Fibroblast of lung (primary cell): ENCODE measurements around the gene SUPT3H. TPM values are rescaled to one million over a fixed set of nuclear protein-coding genes. Genes with fewer than 3 reads are reported as not detected.

Source experiments
- DNase-seq, 2 donors: peaks; one replicate each; pipeline versions ENCODE4 v3.0.0 to v3.0.0-alpha.2; 2010; ENCODE audit warnings: low read depth in 2 of 2
- H2AFZ ChIP-seq: 2 replicates; pipeline ENCODE4 v1.5.1; 2012; ENCODE audit warnings: low read length, control low read depth, inconsistent platforms
- H3K27ac ChIP-seq: 2 replicates; pipeline ENCODE4 v1.5.1; 2011; ENCODE audit warnings: low read length, control low read depth; ENCODE audit not compliant: insufficient read depth
- H3K27me3 ChIP-seq: 2 replicates; pipeline ENCODE4 v1.5.1; 2011; ENCODE audit warnings: mild to moderate bottlenecking, low read length; ENCODE audit not compliant: control insufficient read depth, insufficient read depth
- H3K36me3 ChIP-seq: 2 replicates; pipeline ENCODE4 v1.5.1; 2011; ENCODE audit warnings: low read length; ENCODE audit not compliant: control insufficient read depth, insufficient read depth
- H3K4me1 ChIP-seq: 2 replicates; pipeline ENCODE4 v1.5.1; 2011; ENCODE audit warnings: low read length; ENCODE audit not compliant: control insufficient read depth, insufficient read depth; ENCODE audit errors: extremely low read depth
- H3K4me2 ChIP-seq: 2 replicates; pipeline ENCODE4 v1.5.1; 2011; ENCODE audit warnings: low read length, control low read depth; ENCODE audit not compliant: insufficient read depth; ENCODE audit errors: extremely low read depth
- H3K4me3 ChIP-seq, 4 experiments: fragments of 200-600 bp in 1 of 4; sonication (generic) in 1 of 4; replicated peaks in 1 of 4; 2 replicates each; pipeline ENCODE4 v1.5.1; 2011 to 2016; ENCODE audit warnings: low read length in 4 of 4, low read depth in 3 of 4, mild to moderate bottlenecking in 3 of 4, control low read depth in 2 of 4, inconsistent platforms in 1 of 4, mixed read lengths in 1 of 4; ENCODE audit not compliant: insufficient read depth in 1 of 4; ENCODE audit errors: control extremely low read depth in 1 of 4
- H3K79me2 ChIP-seq: 2 replicates; pipeline ENCODE4 v1.5.1; 2012; ENCODE audit warnings: mild to moderate bottlenecking, low read length, inconsistent platforms; ENCODE audit not compliant: control insufficient read depth, insufficient read depth
- H3K9ac ChIP-seq: 2 replicates; pipeline ENCODE4 v1.5.1; 2011; ENCODE audit warnings: mild to moderate bottlenecking, low read length, control low read depth; ENCODE audit not compliant: insufficient read depth
- H3K9me3 ChIP-seq: 2 replicates; pipeline ENCODE4 v1.5.1; 2012; ENCODE audit warnings: low read depth, low read length; ENCODE audit not compliant: control insufficient read depth, insufficient read depth
- H4K20me1 ChIP-seq: 2 replicates; pipeline ENCODE4 v1.5.1; 2011; ENCODE audit warnings: low read length; ENCODE audit not compliant: control insufficient read depth, insufficient read depth; ENCODE audit errors: extremely low read depth
- CTCF ChIP-seq, 2 donors: IDR thresholded peaks in 1 of 2; conservative IDR thresholded peaks in 1 of 2; 1 replicate in 1 of 2; 2 replicates in 1 of 2; pipeline ENCODE4 v1.5.1; 2011 to 2012; ENCODE audit warnings: low read length in 2 of 2, control low read depth in 1 of 2, inconsistent platforms in 1 of 2, low read depth in 1 of 2, mild to moderate bottlenecking in 1 of 2
- EZH2 ChIP-seq: IDR thresholded peaks from 2 replicates; pipeline ENCODE4 v1.5.1; 2012; ENCODE audit warnings: low read length, control low read depth, mild to moderate bottlenecking; ENCODE audit errors: missing control alignments
- polyA plus RNA-seq, 2 donors: library from polyadenylated mRNA; depleted of rRNA in 1 of 2; stranded (reverse) in 1 of 2; unstranded in 1 of 2; fragments of >200 nt; gene quantifications; 2 replicates each; pipeline ENCODE4 v1.2.1, GENCODE V29; 2011 to 2012; ENCODE audit warnings: missing spikeins in 1 of 2
- total RNA-seq: library from RNA; depleted of rRNA; stranded (reverse); fragments of >200 nt; gene quantifications from 2 replicates; pipeline ENCODE4 v1.2.1, GENCODE V29; 2014

The SUPT3H gene
- total and polyA plus RNA-seq, 2 donors (not counting 1 experiment from before 2014, with no cell fraction given): 8.3 to 8.5 TPM

GRCh38 chr6:45199554-45199953, 178.2 kb downstream of the SUPT3H start:
- TF ChIP-seq CTCF (conservative IDR thresholded peaks at IDR 0.05 in 1 of 2, IDR thresholded peaks at IDR 0.05 in 1 of 2; ENCODE audit: low read depth in 1 of 2, low read length in 2 of 2) (no peak), EZH2 (no peak)
- DNase-seq: no peak

GRCh38 chr6:45196121-45196520, 181.6 kb downstream of the SUPT3H start:
- no peaks in the 10 kb centered on the region for H3K36me3 ChIP-seq
- TF ChIP-seq EZH2: no peak
- TF ChIP-seq CTCF (conservative IDR thresholded peaks at IDR 0.05 in 1 of 2, IDR thresholded peaks at IDR 0.05 in 1 of 2; ENCODE audit: low read depth in 1 of 2, low read length in 2 of 2): no peak
- H3K27me3 ChIP-seq: no peaks in the 10 kb centered on the region
- no peak overlapping the region for H2AFZ ChIP-seq
- H3K4me2 ChIP-seq: no peak overlapping the region
- H3K9ac ChIP-seq: no peak overlapping the region
- no peak overlapping the region for H3K4me3 ChIP-seq
- peak in 1 of 2 donors; percentile 12 for DNase-seq
- no peaks in the 10 kb centered on the region for H3K4me1 ChIP-seq
- no peaks in the 10 kb centered on the region for H3K9me3 ChIP-seq
- H4K20me1 ChIP-seq: no peaks in the 10 kb centered on the region
- no peak overlapping the region for H3K27ac ChIP-seq
- no peaks in the 10 kb centered on the region for H3K79me2 ChIP-seq

More at GRCh38 chr6:45199554-45199953, 178.2 kb downstream of the SUPT3H start:
- Histone ChIP-seq H3K27ac (no peak overlapping the region), H3K4me2 (no peak overlapping the region), H3K36me3 (no peaks in the 10 kb centered on the region), H2AFZ (no peak overlapping the region), H3K27me3 (no peaks in the 10 kb centered on the region), H4K20me1 (no peaks in the 10 kb centered on the region), H3K4me1 (no peaks in the 10 kb centered on the region), H3K4me3 (no peak overlapping the region), H3K9me3 (no peaks in the 10 kb centered on the region), H3K79me2 (no peaks in the 10 kb centered on the region), H3K9ac (no peak overlapping the region)

GRCh38 chr6:45195137-45195536, 182.6 kb downstream of the SUPT3H start:
- no peak for DNase-seq
- H3K9me3 ChIP-seq: no peaks in the 10 kb centered on the region
- H2AFZ ChIP-seq: no peak overlapping the region
- no peaks in the 10 kb centered on the region for H3K4me1 ChIP-seq
- H3K79me2 ChIP-seq: no peaks in the 10 kb centered on the region
- no peak overlapping the region for H3K4me2 ChIP-seq
- H3K27ac ChIP-seq: no peak overlapping the region
- no peak for TF ChIP-seq CTCF (conservative IDR thresholded peaks at IDR 0.05 in 1 of 2, IDR thresholded peaks at IDR 0.05 in 1 of 2; ENCODE audit: low read depth in 1 of 2, low read length in 2 of 2)
- no peak for TF ChIP-seq EZH2
- H3K4me3 ChIP-seq: no peak overlapping the region
- no peaks in the 10 kb centered on the region for H4K20me1 ChIP-seq
- no peaks in the 10 kb centered on the region for H3K36me3 ChIP-seq
- no peak overlapping the region for H3K9ac ChIP-seq
- no peaks in the 10 kb centered on the region for H3K27me3 ChIP-seq
